HL-60/S4 treated with phorbol 12-myristate 13-acetate at 8.2 ng/mL for 4 days and 3 days (cell line): ENCODE data around the gene STAC2.

Experiments
- in situ Hi-C: fragments of 300-500 bp; cut with MboI; formaldehyde crosslinking; loops from 2 replicates; pipeline ENCODE4 v1.15.0; 2022; ENCODE audit warnings: low sequenced_read_pairs

The STAC2 gene

GRCh38 chr17:39166437-39167335 lies 59.1 kb downstream of the STAC2 start:
- in situ Hi-C loops: no loop called here

- in situ Hi-C loops: no loop called here
These were observed 59.9 kb downstream of the STAC2 start, which contains the start of gene ARL5C for GRCh38 chr17:39165841-39166349. Gene ARL5C, minus strand, starts transcription at chr17:39166161. Its CDS starts 401 bp downstream, at chr17:39165760.

- in situ Hi-C loops: no loop called here
These were observed 60.4 kb downstream of the STAC2 start for GRCh38 chr17:39165178-39165840.

GRCh38 chr17:39164675-39165143 lies 61.0 kb downstream of the STAC2 start:
- in situ Hi-C loops: no loop called here

- in situ Hi-C loops: no loop called here
These were observed 63.8 kb downstream of the STAC2 start for GRCh38 chr17:39161962-39162361.
